SKM-1 (cell line): ENCODE results near the gene PLET1.

Experiments
- DNase-seq: peaks from one replicate; lab custom pipeline; 2025; ENCODE audit not compliant: unreplicated experiment; lab: John Stamatoyannopoulos, UW

The PLET1 gene, protein sequence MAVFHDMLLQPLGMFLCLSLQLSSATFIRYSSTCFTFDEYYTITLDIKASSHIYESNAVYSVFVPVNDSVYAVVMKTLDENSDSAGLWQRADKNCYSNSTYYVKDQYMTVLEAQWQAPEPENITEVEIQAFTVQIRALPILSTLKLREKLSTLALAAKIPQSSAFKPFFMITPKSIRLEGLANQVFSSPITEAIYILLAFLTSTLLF

DNA sequence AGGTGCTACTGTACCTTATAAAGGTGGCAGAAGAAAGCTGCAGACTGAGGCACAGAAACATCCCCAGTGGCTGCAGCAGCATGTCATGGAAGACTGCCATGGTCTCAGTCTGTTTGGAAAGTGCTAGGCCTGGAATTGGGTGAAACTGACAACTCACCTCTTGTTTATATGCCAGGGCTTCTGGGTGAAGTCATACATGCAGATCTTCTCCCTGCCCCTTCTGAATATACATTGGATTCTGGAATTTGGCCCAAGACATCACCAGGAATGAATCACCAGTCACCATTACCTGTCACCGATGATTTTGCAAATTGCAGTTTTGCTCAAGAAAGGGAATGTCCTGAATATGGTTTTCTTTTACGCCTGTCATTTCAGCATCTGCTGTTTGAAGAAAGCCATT, at the start of gene PLET1:
Gene PLET1 (minus strand): TSS at position 371 of the 400 bp plus-strand sequence. CDS start 271 bp downstream, at position 100.
- no peak for DNase-seq

DNA sequence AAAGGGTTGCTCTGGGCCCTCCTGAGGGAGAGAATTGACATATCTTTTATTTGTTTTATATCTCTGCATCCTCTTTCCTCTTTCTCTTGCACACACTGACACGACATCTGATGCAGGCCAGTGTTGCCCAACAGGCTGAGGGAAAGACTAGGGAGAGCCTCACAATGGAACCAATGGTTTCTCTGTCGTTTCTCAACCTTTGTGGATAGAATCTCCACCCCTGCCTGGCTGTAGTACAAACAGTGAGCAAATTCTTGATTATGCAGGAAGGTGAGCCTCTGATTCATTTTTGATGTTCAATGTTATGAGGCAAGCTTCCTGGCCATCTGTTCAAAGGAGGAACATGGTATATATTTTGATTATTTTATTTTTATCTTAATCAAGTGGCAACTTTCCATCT, 49.8 kb upstream of the PLET1 start:
- no peak for DNase-seq

DNA sequence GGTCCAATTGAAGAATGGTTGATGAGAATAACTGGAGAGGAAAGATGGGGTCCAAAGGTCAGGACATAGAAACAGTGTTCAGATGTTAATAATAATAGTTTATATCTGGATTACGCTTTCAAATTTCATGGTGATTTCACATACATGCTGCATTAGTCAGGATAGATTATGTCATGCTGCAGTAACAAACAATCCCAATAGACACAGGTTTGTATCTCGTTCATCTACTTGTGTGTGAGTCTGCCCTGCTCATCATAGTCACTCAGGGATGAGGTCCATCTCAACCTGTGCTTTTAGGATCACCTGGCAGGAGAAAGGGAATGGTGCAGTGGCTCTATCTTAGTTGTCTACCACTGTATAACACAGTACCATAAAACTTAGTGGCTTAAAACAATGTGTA, 48.0 kb upstream of the PLET1 start:
- no peak for DNase-seq

DNA sequence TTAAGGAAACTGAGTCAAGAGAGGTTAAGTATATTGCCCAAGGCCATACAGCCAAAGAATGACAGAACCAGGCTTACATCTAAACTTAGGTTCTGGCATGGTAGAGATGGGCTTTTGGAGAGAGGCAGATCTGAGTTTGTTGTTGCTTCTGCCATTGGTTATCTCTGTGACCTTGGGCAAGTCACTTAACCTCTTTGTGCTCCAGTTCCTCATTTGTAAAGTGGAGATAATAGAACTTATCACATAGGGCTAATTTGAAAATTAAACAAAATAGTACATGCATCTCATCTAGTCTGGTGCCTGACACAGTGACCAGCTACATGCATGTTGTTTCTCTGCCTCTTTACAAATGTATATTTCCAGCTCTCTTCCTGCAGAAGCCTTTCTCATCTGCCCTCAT, 47.0 kb upstream of the PLET1 start:
- no peak for DNase-seq

DNA sequence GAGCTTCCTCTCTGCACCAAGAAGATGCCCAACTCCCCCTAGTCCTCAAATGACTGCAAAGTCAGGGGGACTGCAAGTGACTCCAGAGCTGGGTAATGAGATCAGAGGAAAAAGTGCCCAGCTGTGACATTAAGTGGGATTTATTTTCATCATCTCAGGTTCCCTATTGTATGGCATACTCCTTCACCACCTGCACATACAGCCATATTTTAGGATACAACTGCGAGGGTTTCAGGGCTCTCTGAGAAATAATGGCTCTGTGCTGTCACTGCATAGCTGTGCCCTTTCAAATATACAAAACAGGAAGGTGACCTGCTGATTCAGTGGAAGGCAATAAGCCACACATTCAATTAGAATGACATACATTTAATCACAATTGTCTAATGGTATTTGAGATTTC, 45.6 kb upstream of the PLET1 start:
- no peak for DNase-seq

DNA sequence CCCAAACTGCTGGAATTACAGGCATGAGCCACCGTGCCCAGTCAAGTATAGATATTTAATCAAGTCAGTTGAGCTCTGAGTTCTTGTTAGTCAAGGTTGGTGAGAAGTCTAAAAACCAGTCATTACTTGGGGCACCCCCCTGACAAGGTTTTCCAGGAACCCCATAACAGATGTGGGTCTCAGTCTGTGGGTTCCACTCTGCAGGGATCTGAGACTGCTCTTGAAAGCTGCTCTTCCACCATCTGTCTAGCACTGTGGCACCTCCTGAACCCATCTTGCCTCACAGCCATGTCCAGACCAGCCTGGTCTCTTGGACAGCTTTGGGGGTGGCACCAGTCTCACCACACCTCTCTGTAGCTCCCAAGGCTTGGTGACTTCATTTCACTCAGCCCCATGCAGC, 44.3 kb upstream of the PLET1 start:
- DNase-seq = no peak

DNA sequence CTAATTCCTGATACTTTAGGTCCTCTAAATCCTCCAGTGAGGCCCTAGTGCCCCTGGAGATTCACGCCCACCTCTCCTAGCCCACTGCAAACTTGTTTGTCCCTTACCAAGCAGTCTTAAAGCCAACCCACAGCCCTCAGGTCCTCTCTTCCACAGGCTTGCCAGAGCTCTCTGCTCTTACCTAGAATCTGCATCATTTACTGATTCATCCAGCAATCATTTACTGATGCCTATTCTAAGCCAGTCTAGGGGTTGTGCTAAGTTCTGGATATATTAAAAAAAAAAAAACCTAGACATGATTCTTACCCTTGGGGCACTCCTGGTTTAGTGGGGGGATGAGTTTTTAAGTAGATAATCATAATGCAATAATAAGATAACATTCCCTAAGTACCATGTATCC, 43.0 kb upstream of the PLET1 start:
- DNase-seq = no peak

DNA sequence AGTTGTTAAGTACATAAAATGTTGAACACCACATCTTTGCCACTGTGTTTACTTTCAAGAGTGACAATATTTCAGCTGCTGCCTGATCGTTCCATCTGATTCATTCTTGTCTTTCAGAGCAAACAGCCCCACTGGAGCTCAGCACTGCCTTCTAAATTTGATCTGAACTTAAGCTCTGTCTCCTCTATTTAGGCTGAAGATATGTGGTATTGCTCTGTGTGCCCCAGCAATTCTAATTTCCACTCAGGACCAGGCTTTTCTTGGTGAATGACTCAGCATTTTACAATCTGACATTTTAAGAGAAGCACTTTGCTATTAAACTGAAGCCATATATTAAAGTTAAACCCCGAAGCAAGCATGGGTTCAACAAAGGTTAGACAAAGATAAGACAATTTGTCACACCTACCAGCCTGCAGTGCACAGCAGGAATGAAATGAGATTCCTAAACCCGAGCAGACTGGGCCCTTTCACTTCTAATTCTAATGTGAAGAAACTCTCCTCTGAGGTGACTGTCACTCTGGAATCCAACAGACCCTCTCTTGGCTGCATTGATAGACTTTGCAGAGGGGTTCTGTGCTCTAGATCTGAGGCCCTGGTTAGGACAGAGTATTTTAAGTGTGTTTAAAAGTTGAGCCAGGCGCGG, 41.7 kb upstream of the PLET1 start:
- no peak for DNase-seq

DNA sequence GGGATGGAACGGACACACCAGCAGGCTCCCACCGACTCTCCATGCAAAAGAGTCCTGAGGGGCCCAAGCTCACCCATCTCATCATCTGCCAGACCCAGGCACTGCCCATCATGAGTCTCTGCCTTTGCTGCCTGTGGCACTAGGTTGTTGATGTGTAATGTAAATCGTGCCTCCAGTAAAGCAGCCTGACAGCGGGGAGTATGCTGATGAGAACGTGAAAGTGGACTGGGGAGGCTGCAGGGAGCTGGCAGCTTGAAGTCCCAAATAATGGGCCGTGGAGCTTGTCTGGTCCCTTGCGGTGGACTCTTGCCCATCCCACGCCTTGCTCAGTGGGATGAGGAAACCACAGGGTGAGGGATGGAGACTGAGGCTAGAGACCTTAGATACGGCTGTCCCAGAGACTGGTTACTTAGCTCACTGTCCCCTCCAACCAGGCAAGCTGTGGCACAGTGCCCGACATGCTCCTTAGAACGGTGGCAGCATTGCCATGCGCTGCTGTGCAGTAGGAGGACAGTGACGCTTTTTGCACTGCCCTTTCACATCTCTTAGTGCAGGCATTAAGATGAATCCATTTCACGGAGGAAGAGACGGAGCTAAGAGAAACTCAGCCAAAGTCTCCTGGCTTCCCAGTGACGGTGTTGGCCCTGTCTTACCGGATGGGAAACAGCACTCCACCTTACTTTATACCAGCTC, 39.6 kb upstream of the PLET1 start:
- DNase-seq = no peak

DNA sequence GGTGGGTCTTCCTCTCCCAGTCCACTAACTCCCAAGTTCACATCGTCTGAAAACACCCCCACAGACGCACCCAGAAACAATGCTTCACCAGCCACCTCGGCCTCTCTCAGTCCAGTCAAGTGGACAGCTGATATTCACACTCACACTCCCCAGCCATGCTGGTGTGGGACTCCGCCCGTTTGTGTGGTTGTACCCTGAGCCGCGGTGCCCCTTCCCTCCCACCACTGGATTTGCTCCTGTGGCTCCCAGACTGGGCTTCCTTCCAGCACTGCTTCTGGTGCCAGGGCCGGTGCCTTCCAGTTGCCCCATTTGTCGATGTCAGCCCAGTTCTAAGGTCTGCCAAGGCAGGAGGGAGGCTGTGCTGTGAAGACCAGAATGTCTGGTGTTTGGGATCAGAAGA, 37.9 kb upstream of the PLET1 start:
- no peak for DNase-seq

DNA sequence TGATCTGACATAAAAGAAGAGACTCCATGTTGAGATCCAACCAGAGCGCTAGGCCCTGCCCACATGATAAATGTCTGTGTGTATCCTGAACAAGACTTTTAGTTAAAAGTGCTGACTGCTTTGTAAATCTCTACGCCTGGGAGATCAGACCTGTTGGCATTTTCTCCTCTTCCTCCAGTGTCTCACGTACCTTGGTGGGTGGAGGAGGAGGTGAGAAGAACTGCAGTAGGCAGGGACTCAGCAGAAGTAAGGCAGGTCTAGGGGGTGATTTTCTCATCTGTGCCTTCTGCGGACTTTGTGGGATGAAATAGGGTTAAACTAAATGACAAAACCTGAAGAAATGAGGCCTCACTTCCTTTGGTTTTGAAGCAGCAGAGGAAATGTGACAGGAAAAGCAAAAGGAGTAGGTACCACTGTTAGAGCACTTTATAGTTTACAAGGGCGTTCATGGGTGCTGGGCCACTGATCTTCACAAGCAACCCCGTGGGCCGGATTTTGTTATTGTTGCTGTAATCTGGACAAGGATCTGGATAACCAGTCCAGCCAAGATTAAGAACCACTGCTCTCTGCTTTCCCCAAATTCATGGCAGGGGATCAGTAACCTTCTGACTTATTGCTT, 36.7 kb upstream of the PLET1 start:
- no peak for DNase-seq

DNA sequence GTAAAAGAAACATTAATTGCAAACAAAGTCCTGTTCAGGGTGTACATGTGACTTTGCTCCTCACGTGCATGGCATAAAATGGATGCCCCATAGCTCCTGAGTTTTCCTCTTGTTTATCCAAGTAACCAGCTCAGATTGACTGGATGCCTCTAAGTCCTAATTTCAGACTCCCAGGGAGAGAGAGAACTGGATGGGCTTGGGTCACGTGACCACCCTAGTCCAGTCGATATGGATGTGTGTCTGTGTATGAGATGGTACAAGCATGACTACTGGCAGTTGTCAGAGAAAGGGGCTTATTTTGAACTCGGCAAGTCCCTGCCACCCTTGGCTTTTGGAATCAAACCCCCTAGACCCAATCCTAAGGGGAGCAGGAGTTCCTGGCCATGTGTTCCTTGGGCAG, 35.4 kb upstream of the PLET1 start:
- DNase-seq = no peak

DNA sequence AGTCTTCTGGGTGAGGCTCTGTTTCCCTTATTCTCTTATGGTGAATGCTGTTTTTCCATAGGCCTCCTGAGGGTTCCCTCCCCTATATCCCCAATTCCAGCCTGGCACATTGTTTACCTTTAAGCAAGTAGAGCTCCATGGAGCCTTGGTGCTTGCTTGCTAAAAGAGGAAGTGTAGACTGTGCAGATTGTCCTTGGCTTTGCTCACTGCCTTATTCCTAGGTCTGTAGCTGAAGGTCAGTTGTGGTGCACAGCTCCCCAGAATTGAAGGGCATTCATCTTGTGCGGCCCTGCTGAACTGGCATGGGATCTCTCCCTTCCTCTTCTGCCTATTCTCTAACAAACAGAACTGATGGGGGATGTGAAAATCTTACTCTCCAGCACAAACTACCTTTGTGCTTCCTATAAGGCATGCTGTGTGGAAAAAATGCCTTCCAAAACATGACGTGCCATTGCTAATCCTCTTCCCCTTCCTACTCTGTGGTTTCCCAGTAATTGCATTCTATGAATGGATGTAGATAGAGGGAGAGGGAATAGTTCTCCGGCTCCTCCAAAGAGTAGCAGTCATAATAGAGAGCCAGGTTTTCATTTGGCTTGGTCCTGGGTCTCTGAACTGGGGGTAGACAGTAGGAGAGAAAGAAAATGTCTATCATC, 34.2 kb upstream of the PLET1 start:
- DNase-seq = peak; percentile 28

DNA sequence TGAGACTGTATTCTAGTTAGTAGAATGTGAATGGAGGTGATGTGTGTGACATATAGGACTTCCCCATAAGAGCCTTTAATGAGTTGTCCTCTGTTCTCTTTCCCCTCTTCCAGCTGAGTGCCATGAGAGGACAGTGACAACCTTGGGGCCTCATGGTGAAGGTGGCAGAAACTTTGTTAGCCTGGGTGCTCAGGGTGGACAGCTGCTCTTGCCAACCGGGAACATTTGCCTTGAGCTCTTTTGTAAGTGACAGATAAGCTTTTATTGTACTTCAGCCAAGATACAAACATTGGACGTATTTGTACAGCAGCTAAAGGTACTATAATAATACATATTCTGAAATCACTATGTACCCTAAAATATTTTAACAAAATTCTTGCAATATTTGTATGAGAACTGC, 33.0 kb upstream of the PLET1 start:
- DNase-seq = no peak

DNA sequence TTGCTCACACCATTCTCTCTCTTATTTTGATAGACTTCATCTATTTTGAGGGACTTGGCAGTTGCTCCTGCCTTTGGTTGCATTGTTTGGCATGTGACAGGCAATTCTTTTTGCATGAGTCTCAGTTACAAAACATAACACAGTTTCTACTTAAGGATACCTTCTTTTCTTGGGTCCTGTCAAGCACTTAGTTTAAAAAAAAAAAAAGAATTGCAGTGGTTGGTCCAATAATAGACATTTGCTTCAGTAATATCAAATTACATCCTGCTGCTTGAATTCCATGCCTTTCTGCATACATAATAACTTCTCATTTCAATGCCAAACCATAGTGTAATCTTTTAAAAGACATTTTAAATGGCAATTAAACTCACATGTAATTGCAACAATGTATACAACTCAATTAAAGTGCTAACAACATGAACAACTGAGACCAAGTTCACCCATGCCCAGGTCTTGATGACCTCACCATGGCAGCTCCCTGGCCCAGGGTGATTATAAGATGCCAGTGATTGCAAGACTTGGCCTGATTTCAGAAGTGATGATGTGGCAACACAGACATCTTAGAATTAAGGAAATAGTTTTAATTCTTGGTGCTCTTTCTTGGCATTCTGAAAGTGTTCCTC, 32.2 kb upstream of the PLET1 start:
- DNase-seq = no peak

DNA sequence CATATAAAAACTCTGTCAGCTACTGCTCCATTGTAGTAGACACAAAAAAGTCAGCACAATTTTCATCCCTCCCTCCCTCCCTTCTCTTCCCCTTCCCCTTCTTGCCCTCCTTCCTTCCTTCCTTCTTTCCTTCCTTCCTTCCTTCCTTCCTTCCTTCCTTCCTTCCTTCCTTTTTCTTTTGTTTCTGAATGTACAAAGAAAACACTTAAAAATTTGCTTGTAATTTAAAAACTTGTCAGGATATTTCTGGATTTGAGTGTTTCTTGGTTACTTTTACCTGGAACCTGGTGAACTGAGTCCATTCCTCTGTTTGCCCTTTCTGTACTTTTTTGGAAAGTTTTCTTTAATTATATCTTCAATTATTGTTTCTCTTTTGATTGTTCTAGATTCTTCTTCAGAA, 31.5 kb upstream of the PLET1 start:
- DNase-seq = no peak

DNA sequence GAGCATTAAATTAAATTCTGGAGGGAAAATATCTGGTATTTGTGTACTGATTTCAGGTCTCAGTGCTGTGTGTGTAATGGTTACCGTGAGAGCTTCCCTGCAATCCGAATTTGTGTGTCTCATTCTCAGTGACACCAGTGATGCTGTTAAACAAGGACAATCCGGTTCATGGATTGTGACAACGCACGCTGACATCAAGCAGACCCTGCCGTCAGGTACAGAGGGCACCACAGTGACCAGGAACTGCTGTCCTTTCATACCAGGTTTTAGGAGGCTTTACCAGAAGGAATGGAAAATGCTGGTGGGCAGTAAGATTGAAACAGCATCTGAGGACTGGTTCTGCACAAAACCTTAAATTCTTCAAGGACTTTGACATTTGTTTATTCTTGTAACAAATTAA, 30.5 kb upstream of the PLET1 start:
- DNase-seq = no peak

DNA sequence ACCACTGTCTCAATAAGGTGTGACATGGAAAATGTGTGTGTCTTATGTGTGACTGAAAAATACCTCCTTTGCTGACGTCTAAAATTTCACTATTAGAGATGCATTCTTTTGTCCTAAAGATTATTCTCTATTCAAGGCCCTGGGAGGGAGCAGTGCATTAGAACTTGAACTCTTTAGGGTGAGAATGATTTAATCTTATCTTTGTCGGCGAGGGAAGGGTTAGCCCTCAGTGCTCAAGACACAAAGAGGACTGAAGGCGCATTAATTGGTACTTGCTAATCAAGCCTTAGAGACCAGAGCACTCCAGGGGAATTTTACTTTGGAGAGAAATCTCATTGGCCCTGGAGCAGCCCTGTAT, 29.8 kb upstream of the PLET1 start:
- no peak for DNase-seq

DNA sequence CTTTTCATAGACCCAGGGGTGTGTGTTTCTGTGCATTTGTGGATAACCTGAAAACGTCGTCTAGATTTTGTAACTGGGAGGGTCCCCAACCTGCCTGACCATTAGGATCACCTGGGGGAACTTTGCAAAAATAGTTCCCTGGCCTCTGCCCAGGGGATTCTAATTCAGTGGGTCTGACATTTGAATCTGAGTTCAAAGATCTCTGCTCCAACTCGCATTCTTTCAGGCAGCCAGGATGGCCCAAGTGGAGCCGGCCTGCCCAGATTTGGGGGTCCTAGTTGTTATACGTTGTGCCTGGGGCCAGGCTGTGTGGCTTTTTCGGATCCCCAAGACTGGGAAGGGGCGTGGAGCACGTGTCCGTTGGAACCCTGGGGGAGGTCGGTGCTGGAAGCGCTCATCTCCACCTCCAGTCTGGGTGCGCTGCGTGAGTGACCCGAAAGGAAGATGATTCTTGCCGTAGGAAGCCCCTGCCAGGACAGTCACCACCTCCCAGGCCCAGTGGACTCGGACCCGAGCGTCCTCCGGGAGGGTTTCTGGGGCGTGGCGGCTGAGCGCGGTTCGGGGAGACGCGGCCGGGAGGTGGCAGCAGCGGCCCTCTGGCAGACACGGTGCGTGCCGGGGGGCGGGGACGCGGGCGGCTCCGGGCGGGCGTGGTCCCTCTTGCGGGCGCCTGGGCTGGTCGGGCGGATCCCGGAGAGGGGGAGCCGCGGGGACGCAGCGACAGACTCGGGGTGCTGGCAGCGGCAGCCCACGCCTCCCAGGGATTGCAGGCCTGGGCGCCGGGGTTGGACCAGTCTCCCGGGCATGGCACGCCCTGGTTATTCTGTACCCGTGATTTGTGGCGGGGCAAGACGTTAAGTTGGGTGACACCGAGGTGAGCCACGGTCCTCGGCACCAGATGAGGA, 29.2 kb upstream of the PLET1 start:
- peak; percentile 47 for DNase-seq

DNA sequence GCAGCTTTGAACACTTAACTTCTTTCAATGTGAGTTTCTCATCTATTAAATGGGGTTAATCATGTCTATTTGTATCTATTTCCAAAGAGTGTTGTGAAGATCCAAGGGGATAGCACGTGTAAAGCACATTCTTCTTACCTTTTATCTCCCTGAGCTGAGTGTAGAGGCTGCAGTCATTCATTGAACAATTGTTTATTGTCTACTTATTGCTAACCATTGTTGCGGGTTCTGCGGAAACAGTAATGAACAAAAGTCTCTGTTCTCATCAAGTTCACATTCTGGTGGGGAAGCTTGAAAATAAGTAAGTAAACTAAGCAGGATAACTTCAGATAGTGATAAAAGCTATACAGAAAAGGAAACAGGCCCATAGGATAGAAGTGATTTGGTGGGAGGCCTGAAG, 27.4 kb upstream of the PLET1 start:
- DNase-seq = no peak
